Thyroid gland (tissue), 4 donors: ENCODE measurements around the gene SMIM22. TPM values are rescaled to one million over a fixed set of nuclear protein-coding genes. Genes with fewer than 3 reads are reported as not detected.
A peak's percentile ranks its signal among the peaks of the same experiment; 100 is the strongest.

ENCODE experiments used
- DNase-seq, 2 donors: peaks; one replicate each; pipeline ENCODE4 v3.0.0-alpha.2; 2019
- H3K27ac ChIP-seq, 3 donors: fragments of 200-600 bp; sonication (generic); 1 replicate in 2 of 3; 2 replicates in 1 of 3; pipeline ENCODE4 v1.5.1; 2016 to 2019; ENCODE audit warnings: mild to moderate bottlenecking in 1 of 3, moderate library complexity in 1 of 3
- H3K27me3 ChIP-seq: fragments of 200-600 bp; sonication (generic); one replicate; pipeline ENCODE4 v1.5.1; 2019
- H3K36me3 ChIP-seq, 2 donors: fragments of 200-600 bp; sonication (generic); one replicate each; pipeline ENCODE4 v1.5.1; 2016 to 2019
- H3K4me1 ChIP-seq, 2 donors: fragments of 200-600 bp; sonication (generic); one replicate each; pipeline ENCODE4 v1.5.1; 2017 to 2019
- H3K4me3 ChIP-seq, 3 donors: fragments of 200-600 bp; sonication (generic); replicated peaks in 1 of 3; 1 replicate in 2 of 3; 2 replicates in 1 of 3; pipeline ENCODE4 v1.5.1; 2016; ENCODE audit warnings: mild to moderate bottlenecking in 1 of 3
- H3K9me3 ChIP-seq: fragments of 200-600 bp; sonication (generic); one replicate; pipeline ENCODE4 v1.5.1; 2017
- CTCF ChIP-seq, 6 experiments: fragments of 200-600 bp in 3 of 6; fragments of 450-650 bp in 3 of 6; sonication (generic) in 3 of 6; IDR thresholded peaks; one replicate each; pipeline ENCODE4 v1.5.1; 2016 to 2019; ENCODE audit warnings: antibody characterized with exemption in 6 of 6, mild to moderate bottlenecking in 2 of 6, inconsistent platforms in 1 of 6, moderate library complexity in 1 of 6
- POLR2A ChIP-seq, 2 donors: fragments of 450-650 bp; IDR thresholded peaks; one replicate each; pipeline ENCODE4 v1.6.1; 2017; ENCODE audit warnings: antibody characterized with exemption in 2 of 2, mild to moderate bottlenecking in 2 of 2, moderate library complexity in 1 of 2
- WGBS, 2 donors: methylation state at CpG; one replicate each; pipeline ENCODE4 v1.1.5; 2017; 5-methylcytosine and 5-hydroxymethylcytosine counted together
- intact Hi-C: fragments of 100-400 bp; cut with DNase I; formaldehyde crosslinking; loops from one replicate; pipeline ENCODE4 v1.15.1; 2023
- total RNA-seq, 4 donors: library from RNA; depleted of rRNA; stranded (reverse); fragments of >200 nt; gene quantifications; one replicate each; pipeline ENCODE4 v1.2.3, GENCODE V29; 2016

SMIM22 gene
- total RNA-seq, 4 donors from 2014 or later = not detected

GRCh38 chr16:4768549-4769305 is 26.4 kb upstream of the SMIM22 start:
- Histone ChIP-seq H3K36me3 (peaks cover 6% of the 10 kb centered on the region in 2 donors), H3K4me3 (peak overlapping the region in 2 of 3 donors; percentile 5 to 42), H3K27me3 (no peaks in the 10 kb centered on the region), H3K4me1 (peaks cover 6 to 21% of the 10 kb centered on the region in 2 donors), H3K9me3 (no peaks in the 10 kb centered on the region), H3K27ac (peak overlapping the region; percentile 62 to 77 (median 75))
- WGBS, 2 donors = 8 to 10% methylated on average over 10 to 15 of the region's 48 CpGs
- peak in 1 of 2 donors; percentile 82 for TF ChIP-seq POLR2A (IDR thresholded peaks at IDR 0.05)
- TF ChIP-seq CTCF (IDR thresholded peaks at IDR 0.05) = no peak
- intact Hi-C loops = loop anchor here (5.0 kb wide), 1 partner anchor 34 kb away; the partner anchor contains the start of gene ROGDI
- peak; percentile 97 to 98 for DNase-seq

GRCh38 chr16:4769306-4769638 is 25.9 kb upstream of the SMIM22 start:
- WGBS, 2 donors = 48 to 55% methylated on average over 7 of the region's 7 CpGs
- no peaks in the 10 kb centered on the region for H3K27me3 ChIP-seq
- TF ChIP-seq POLR2A (IDR thresholded peaks at IDR 0.05) = no peak
- no peak for TF ChIP-seq CTCF (IDR thresholded peaks at IDR 0.05)
- H3K9me3 ChIP-seq = no peaks in the 10 kb centered on the region
- DNase-seq = no peak
- H3K36me3 ChIP-seq = peaks cover under 1% of the 10 kb centered on the region in 2 donors
- H3K4me1 ChIP-seq = peaks cover 6 to 21% of the 10 kb centered on the region in 2 donors
- intact Hi-C loops = loop anchor here (5.0 kb wide), 1 partner anchor 33 kb away; the partner anchor contains the start of gene ROGDI
- H3K27ac ChIP-seq = no peak overlapping the region
- H3K4me3 ChIP-seq = peak overlapping the region in 1 of 3 donors; percentile 42

- Histone ChIP-seq H3K9me3 (no peaks in the 10 kb centered on the region), H3K27ac (no peak overlapping the region), H3K4me1 (peaks cover 0 to 9% of the 10 kb centered on the region in 2 donors), H3K4me3 (no peak overlapping the region), H3K36me3 (no peaks in the 10 kb centered on the region), H3K27me3 (no peaks in the 10 kb centered on the region)
- DNase-seq = no peak
- 67 to 70% methylated on average over 3 of the region's 3 CpGs for WGBS, 2 donors
- TF ChIP-seq CTCF (IDR thresholded peaks at IDR 0.05) = no peak
- TF ChIP-seq POLR2A (IDR thresholded peaks at IDR 0.05) = no peak
- intact Hi-C loops = no loop called here
Measured at GRCh38 chr16:4771646-4772045, 23.5 kb upstream of the SMIM22 start.

GRCh38 chr16:4772351-4772750 is 22.8 kb upstream of the SMIM22 start:
- no peaks in the 10 kb centered on the region for H3K36me3 ChIP-seq
- H3K4me3 ChIP-seq = no peak overlapping the region
- H3K27ac ChIP-seq = no peak overlapping the region
- DNase-seq = no peak
- no peaks in the 10 kb centered on the region for H3K27me3 ChIP-seq
- peaks cover 0 to 8% of the 10 kb centered on the region in 2 donors for H3K4me1 ChIP-seq
- TF ChIP-seq CTCF (IDR thresholded peaks at IDR 0.05) = no peak
- TF ChIP-seq POLR2A (IDR thresholded peaks at IDR 0.05) = no peak
- WGBS, 2 donors = 82 to 87% methylated on average over 4 to 5 of the region's 5 CpGs
- intact Hi-C loops = no loop called here
- H3K9me3 ChIP-seq = no peaks in the 10 kb centered on the region

GRCh38 chr16:4775005-4775404 is 20.2 kb upstream of the SMIM22 start:
- WGBS, 2 donors = 93% methylated on average over 3 to 7 of the region's 13 CpGs
- no peaks in the 10 kb centered on the region for H3K27me3 ChIP-seq
- intact Hi-C loops = no loop called here

More at GRCh38 chr16:4775005-4775404, 20.2 kb upstream of the SMIM22 start:
- TF ChIP-seq CTCF (IDR thresholded peaks at IDR 0.05) (no peak), POLR2A (IDR thresholded peaks at IDR 0.05) (no peak)
- no peak for DNase-seq
- H3K27ac ChIP-seq = no peak overlapping the region
- H3K4me1 ChIP-seq = no peaks in the 10 kb centered on the region
- H3K4me3 ChIP-seq = no peak overlapping the region
- H3K36me3 ChIP-seq = no peaks in the 10 kb centered on the region
- H3K9me3 ChIP-seq = no peaks in the 10 kb centered on the region
